ENCODE data around the gene RNF186.
"Not testable (repeated sequence)": the region's sequence is repeated elsewhere in the genome, so short reads cannot be mapped to it uniquely, and the experiment has no call there.

Gene RNF186

GRCh38 chr1:19817160-19817559 lies 2.1 kb upstream of the RNF186 start:
- CTCF ChIA-PET, result no interaction called here
- H3K27ac ChIP-seq, result no peak overlapping the region
- TF ChIP-seq CTCF (conservative IDR thresholded peaks at IDR 0.05; ENCODE audit: low read depth), result no peak
- POLR2A ChIA-PET (ENCODE audit: low non-redundant PET), result no interaction called here
- no peak for DNase-seq (ENCODE audit: low spot score)

GRCh38 chr1:19816737-19817086 lies 1.6 kb upstream of the RNF186 start:
- CTCF ChIA-PET; DNase-seq (ENCODE audit: low spot score); H3K27ac ChIP-seq; POLR2A ChIA-PET (ENCODE audit: low non-redundant PET): not testable (repeated sequence)

GRCh38 chr1:19815801-19816736 lies 986 bp upstream of the RNF186 start:
- no peak for TF ChIP-seq CTCF (conservative IDR thresholded peaks at IDR 0.05; ENCODE audit: low read depth)
- DNase-seq (ENCODE audit: low spot score), result no peak
- ChIA-PET POLR2A (ENCODE audit: low non-redundant PET) (no interaction called here), CTCF (no interaction called here)
- H3K27ac ChIP-seq, result no peak overlapping the region

GRCh38 chr1:19814244-19814661 lies 830 bp downstream of the RNF186 start:
- DNase-seq (ENCODE audit: low spot score), result no peak
- no peak for TF ChIP-seq CTCF (conservative IDR thresholded peaks at IDR 0.05; ENCODE audit: low read depth)
- H3K27ac ChIP-seq, result no peak overlapping the region
- ChIA-PET CTCF (interaction anchor here (0.6 kb wide), 1 partner anchor 667 kb away, joined by 6 read pairs; no protein-coding TSS in a partner anchor), POLR2A (ENCODE audit: low non-redundant PET) (no interaction called here)

- POLR2A ChIA-PET (ENCODE audit: low non-redundant PET), result no interaction called here
- no peak for TF ChIP-seq CTCF (conservative IDR thresholded peaks at IDR 0.05; ENCODE audit: low read depth)
- CTCF ChIA-PET, result interaction anchor here (0.6 kb wide), 1 partner anchor 667 kb away, joined by 6 read pairs; no protein-coding TSS in a partner anchor
- DNase-seq (ENCODE audit: low spot score), result no peak
- H3K27ac ChIP-seq, result no peak overlapping the region
Measured at GRCh38 chr1:19813643-19813960, 1.5 kb downstream of the RNF186 start.

GRCh38 chr1:19812875-19813642 lies 2.0 kb downstream of the RNF186 start:
- no peak for TF ChIP-seq CTCF (conservative IDR thresholded peaks at IDR 0.05; ENCODE audit: low read depth)
- CTCF ChIA-PET, result no interaction called here
- DNase-seq (ENCODE audit: low spot score), result no peak
- POLR2A ChIA-PET (ENCODE audit: low non-redundant PET), result no interaction called here
- no peak overlapping the region for H3K27ac ChIP-seq

Data from RWPE1 (cell line).